ENCODE data around the gene ELOVL6. TPM values are rescaled to one million over a fixed set of nuclear protein-coding genes. Genes with fewer than 3 reads are reported as not detected.

ELOVL6 gene
- total RNA-seq, 4 donors from 2014 or later: 11.3 to 31.6 (median 24.2) TPM

DNA sequence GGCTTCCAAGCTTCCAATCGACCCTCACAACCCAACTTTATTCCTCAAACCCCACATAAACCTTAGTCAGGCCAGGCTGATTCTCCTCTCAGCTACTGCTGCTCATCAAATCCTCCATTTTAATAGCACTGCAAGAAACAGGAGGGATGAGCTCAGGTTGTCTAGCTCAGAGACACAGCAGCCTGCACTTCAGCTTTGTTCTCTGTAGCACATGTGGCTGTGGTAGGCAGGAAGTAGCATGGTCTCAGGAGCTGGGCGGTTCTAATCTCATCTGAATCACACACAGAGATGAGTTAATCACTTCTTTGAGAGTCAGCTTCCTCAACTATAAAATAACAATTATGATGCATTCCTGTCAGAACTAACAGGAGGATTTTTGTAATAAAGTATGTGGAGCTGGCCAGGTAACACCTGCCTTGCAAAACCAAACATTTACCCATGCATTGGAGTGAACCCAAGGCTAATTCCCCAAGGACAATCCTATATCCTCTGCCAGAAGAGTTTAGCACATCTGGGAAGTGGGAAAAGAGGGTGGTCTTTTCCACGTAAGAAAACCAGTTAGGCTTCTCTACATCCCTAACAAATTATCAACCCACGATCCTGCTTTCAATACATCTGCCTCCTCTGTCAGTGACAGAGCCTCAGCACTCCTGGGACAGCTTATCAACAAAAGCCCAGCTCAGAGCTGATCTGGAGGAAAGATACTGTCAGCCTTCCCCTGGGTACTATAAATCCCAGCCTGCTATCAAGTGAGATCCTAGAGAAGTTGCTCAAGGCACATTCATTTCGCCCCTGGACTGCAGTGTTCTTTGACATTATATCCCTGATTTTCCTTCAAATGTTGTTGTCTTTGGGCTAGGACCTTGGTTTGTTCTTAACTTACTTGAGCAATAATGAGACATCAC lies 32.8 kb downstream of the ELOVL6 start:
- no peak for DNase-seq (ENCODE audit: low spot score in 2 of 2)
- Histone ChIP-seq H3K27ac (no peak overlapping the region), H3K4me3 (no peak overlapping the region), H3K9me3 (no peaks in the 10 kb centered on the region), H3K36me3 (no peaks in the 10 kb centered on the region), H3K27me3 (no peaks in the 10 kb centered on the region), H3K4me1 (peaks cover 15% of the 10 kb centered on the region)
- WGBS: 46% methylated on average over 5 of the region's 5 CpGs
- TF ChIP-seq EP300 (IDR thresholded peaks at IDR 0.05) (no peak), POLR2A (IDR thresholded peaks at IDR 0.05) (no peak)

DNA sequence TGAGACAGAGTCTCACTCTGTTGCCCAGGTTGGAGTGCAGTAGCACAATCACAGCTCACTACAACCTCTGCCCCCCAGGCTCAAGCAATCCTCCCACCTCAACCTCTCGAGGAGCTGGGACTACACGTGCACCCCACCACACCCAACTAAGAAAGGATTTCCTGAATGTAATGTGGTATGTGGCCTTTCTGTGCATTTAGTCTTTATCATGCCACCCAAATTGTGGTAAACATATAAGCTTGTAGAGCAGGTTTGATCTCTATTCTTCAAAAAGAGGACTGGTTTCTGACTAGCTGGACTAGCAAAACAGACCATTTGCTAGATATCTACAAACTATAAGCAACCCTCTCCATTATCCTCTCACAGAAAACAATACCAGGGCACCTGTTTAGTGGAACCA lies 33.6 kb downstream of the ELOVL6 start:
- no peak overlapping the region for H3K4me3 ChIP-seq
- no peaks in the 10 kb centered on the region for H3K9me3 ChIP-seq
- peaks cover 15% of the 10 kb centered on the region for H3K4me1 ChIP-seq
- TF ChIP-seq EP300 (IDR thresholded peaks at IDR 0.05): no peak
- TF ChIP-seq POLR2AphosphoS5 (IDR thresholded peaks at IDR 0.05): no peak
- no peaks in the 10 kb centered on the region for H3K27me3 ChIP-seq
- no peak for DNase-seq (ENCODE audit: low spot score in 2 of 2)
- no peaks in the 10 kb centered on the region for H3K36me3 ChIP-seq
- 53% methylated on average over 2 of the region's 2 CpGs for WGBS
- H3K27ac ChIP-seq: no peak overlapping the region

- TF ChIP-seq CTCF (IDR thresholded peaks at IDR 0.05): no peak
- no peak for TF ChIP-seq POLR2A (IDR thresholded peaks at IDR 0.05)
- TF ChIP-seq POLR2AphosphoS5 (IDR thresholded peaks at IDR 0.05): no peak
- TF ChIP-seq EP300 (IDR thresholded peaks at IDR 0.05): no peak
- Histone ChIP-seq H3K4me3 (no peak overlapping the region), H3K27me3 (no peaks in the 10 kb centered on the region), H3K4me1 (peaks cover 15% of the 10 kb centered on the region), H3K9me3 (no peaks in the 10 kb centered on the region), H3K36me3 (no peaks in the 10 kb centered on the region), H3K27ac (no peak overlapping the region)
- 97% methylated on average over 5 of the region's 5 CpGs for WGBS
- no peak for DNase-seq (ENCODE audit: low spot score in 2 of 2)
Observed at GRCh38 chr4:110164251-110164650, 34.2 kb downstream of the ELOVL6 start.

- Histone ChIP-seq H3K4me1 (peaks cover 15% of the 10 kb centered on the region), H3K9me3 (no peaks in the 10 kb centered on the region), H3K36me3 (no peaks in the 10 kb centered on the region), H3K4me3 (no peak overlapping the region), H3K27ac (no peak overlapping the region), H3K27me3 (no peaks in the 10 kb centered on the region)
- WGBS: 83% methylated on average over 4 of the region's 4 CpGs
- no peak for DNase-seq (ENCODE audit: low spot score in 2 of 2)
- TF ChIP-seq CTCF (IDR thresholded peaks at IDR 0.05) (no peak), POLR2A (IDR thresholded peaks at IDR 0.05) (no peak), POLR2AphosphoS5 (IDR thresholded peaks at IDR 0.05) (no peak), EP300 (IDR thresholded peaks at IDR 0.05) (no peak)
Observed at GRCh38 chr4:110163327-110164069, 34.9 kb downstream of the ELOVL6 start.

DNA sequence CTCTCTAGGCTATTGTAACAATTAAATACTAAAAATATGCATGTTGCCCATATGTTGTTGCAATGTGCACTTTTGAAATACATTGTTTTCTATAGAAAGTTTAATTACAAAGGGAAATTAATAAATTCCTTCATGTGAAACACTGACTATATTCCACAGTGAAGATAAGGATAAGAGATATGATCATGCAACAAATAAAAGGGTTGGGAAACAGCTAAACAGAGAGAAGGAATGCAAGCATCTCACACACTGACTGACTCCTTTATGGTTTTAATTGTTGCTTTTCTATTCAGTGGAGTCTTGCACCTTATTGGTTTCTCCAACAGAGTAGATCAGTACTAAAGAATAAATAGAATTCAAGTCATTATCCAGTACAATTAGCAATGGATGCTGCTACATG lies 37.8 kb downstream of the ELOVL6 start:
- H3K27me3 ChIP-seq: no peaks in the 10 kb centered on the region
- no peaks in the 10 kb centered on the region for H3K9me3 ChIP-seq
- no peak overlapping the region for H3K27ac ChIP-seq
- H3K36me3 ChIP-seq: no peaks in the 10 kb centered on the region
- no peak for DNase-seq (ENCODE audit: low spot score in 2 of 2)
- H3K4me1 ChIP-seq: peaks cover 10% of the 10 kb centered on the region
- H3K4me3 ChIP-seq: no peak overlapping the region
- TF ChIP-seq CTCF (IDR thresholded peaks at IDR 0.05) (no peak), POLR2AphosphoS5 (IDR thresholded peaks at IDR 0.05) (no peak), POLR2A (IDR thresholded peaks at IDR 0.05) (no peak), EP300 (IDR thresholded peaks at IDR 0.05) (no peak)

DNA sequence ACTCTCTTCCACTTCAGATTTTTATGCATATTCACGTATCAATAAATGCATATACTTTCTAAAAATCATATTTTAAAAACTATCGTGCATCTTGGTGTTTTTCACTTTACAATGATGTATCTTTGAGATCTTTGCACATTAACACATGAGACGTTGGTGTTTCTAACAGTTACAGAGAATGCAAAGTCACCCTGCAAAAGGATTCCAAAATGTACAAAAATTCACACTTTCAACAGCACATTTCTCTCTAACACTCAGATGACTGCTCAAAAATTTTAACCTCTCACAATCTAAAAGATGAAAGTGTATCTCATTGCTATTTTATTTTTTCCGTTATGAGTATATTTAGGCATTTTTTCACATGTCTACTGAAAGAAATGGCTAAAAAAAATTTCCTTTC lies 38.9 kb downstream of the ELOVL6 start:
- WGBS: 82% methylated on average over 4 of the region's 4 CpGs
- Histone ChIP-seq H3K4me1 (no peaks in the 10 kb centered on the region), H3K36me3 (no peaks in the 10 kb centered on the region), H3K4me3 (no peak overlapping the region), H3K27ac (no peak overlapping the region), H3K27me3 (no peaks in the 10 kb centered on the region), H3K9me3 (no peaks in the 10 kb centered on the region)
- DNase-seq (ENCODE audit: low spot score in 2 of 2): no peak
- TF ChIP-seq CTCF (IDR thresholded peaks at IDR 0.05) (no peak), POLR2A (IDR thresholded peaks at IDR 0.05) (no peak), POLR2AphosphoS5 (IDR thresholded peaks at IDR 0.05) (no peak), EP300 (IDR thresholded peaks at IDR 0.05) (no peak)
